SKM-1 treated with dmso at 0.1 percent for 144 hours (cell line): ENCODE measurements around the gene SLC5A3.

ENCODE experiments used
- DNase-seq: peaks from one replicate; lab custom pipeline; 2025; ENCODE audit not compliant: unreplicated experiment; lab: John Stamatoyannopoulos, UW

The SLC5A3 gene

GRCh38 chr21:34100337-34100736 lies 27.0 kb downstream of the SLC5A3 start:
- DNase-seq: no peak

DNA sequence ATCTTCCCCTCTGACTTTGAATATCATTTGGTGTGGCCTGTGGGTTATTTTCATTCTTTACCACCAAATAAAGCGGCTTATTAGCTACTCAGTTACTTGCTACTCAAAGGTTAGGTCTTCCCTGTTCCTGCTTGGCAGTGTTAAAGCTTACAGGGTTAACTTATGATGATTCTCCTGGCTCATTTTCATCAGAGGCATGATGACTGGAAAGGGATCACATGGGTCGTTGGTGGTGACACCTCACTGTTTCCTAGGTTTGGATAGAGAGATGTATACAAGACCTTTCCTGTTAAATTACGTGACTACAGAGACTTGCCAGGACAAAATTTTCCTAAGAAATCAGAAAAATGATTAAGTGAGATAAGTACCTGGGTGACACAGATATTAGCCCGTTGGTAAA lies 27.4 kb downstream of the SLC5A3 start:
- DNase-seq: no peak

DNA sequence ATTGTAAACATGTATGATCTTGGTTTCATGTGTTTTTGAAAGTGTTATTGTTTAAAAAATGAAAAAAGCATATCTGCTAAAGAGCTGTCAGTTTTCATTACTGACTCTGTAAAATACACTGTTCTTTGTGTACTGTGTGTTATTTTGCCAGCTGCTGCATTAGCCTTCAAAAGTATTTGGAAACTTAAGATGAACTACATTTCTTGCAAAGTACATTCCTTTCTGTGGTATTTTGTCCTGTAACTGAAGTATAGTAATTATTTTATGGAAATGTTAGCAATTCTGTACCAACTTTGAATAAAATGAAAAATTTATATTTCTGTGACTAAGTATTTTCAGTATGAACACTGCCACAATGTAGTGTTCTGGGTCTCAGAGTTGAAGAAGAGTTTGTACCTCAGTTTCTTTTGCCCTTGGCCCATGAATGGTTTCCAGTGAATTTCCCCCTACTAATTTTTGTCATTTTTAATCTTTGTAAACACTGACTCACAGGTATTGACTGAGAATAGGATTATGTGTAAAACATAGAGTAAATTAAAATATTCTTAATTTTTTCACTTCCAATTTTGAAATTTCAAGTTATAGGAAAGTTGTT lies 32.7 kb downstream of the SLC5A3 start:
- no peak for DNase-seq

- DNase-seq: no peak
Measured at GRCh38 chr21:34107606-34108005, 34.2 kb downstream of the SLC5A3 start.

DNA sequence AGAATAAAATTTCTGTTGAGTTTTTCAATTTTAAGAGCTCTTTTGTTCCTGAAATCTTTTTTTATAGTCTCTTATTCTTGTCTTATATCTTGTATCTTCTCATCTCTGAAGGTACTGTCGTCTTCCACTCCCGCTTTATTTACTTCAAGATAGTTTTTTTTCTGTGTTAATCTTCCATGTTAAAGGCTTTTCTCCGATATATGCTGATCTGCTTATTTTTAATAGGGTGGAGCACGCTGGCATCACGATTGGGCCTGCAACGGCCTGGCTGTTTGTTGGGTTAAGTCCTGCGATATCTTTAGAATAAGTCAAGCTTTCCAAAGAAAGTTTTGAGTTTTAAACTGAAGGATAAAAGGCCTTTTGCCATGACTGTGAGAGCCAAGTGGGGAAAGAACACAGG lies 35.7 kb downstream of the SLC5A3 start:
- no peak for DNase-seq

- DNase-seq: no peak
Measured at GRCh38 chr21:34110594-34111202, 37.3 kb downstream of the SLC5A3 start.

GRCh38 chr21:34112316-34113033 lies 39.1 kb downstream of the SLC5A3 start:
- DNase-seq: no peak

DNA sequence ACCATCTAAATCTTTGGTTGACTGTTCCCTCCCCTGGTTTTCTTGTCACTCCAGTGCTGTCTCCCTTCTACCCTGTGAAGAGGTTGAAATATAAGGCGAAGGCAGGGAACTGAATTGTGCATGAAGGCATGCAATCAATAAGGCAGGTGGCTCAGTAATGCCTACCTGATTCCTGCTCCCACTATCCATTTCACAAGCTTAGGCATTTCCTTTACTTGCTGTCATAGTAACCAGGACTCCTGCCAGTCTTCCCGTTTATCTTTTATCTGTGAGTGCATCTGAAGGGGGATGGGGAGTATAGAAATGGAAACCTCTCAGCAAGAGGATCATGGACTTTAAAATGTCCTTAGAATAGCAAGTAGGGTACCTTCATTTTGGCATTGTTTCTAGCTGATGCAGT lies 40.5 kb downstream of the SLC5A3 start:
- no peak for DNase-seq

DNA sequence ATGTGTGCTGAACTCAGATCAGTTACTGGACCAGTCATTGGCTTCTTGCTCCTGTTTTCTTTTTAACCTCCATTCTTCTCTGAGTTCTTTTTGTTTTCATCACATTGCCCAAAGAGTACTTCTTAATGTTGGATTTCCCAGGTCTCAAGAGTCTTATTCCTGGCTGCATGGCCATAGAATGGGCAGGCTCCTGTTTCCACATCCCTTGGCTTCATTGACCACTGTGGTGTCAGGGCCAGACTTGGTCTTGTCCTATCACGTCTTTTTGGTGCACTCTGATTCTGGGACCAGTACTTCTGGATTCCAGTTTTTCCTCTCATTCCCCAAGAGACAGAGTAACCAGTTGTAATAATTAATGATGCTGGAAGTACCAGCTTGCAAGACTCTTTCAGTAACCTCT lies 41.8 kb downstream of the SLC5A3 start:
- DNase-seq: no peak

GRCh38 chr21:34116569-34116968 lies 43.2 kb downstream of the SLC5A3 start:
- DNase-seq: no peak

DNA sequence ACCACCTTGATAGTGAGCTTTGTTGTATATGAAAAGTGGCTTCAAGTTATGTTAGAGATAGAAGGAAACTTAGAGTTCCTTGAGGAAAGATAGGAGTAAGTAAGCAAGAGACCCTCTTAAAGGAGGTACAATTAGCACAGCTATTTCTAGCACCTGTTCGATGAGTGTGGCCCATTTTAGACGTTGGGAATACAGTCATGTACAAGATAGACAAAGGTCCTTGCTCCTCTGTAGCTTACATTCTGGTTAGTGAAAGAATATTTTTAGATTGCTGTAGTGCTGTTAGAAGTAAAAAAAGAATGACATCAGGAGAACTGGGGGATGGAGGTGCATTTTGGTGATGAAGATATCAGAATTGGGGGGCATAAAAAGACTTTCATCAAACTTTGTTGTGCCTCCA lies 47.5 kb downstream of the SLC5A3 start:
- no peak for DNase-seq

DNA sequence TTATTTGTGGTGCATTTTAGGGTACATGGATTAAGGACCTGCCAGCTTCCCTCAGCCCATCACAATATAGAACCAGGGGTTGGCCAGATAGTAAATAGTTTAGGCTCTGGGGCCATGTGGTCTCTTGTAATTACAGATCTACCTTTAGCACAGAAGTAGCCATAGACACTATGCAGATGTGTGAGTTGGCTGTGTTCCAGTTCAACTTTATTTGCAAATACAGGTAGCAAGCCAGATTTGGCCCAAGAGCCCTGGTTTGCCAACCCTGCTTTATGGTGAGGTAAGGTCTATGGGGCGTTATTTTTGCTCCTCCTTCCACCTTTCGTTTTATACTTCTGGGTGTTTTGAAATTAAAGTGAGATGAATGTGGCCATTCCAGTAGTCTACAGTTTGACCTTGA lies 48.7 kb downstream of the SLC5A3 start:
- DNase-seq: no peak
